ENCODE measurements around the gene INTS15.

INTS15 gene

GRCh38 chr7:6619961-6620360 is 30.1 kb downstream of the INTS15 start:
- TF ChIP-seq CTCF (IDR thresholded peaks at IDR 0.05; ENCODE audit: control insufficient read depth, extremely low read depth, insufficient read depth) = no peak
- no peak overlapping the region for H3K4me3 ChIP-seq (ENCODE audit: low read depth, low read length)
- no peak for DNase-seq (ENCODE audit: low read depth)

- no peak overlapping the region for H3K4me3 ChIP-seq (ENCODE audit: low read depth, low read length)
- DNase-seq (ENCODE audit: low read depth) = no peak
- TF ChIP-seq CTCF (IDR thresholded peaks at IDR 0.05; ENCODE audit: control insufficient read depth, extremely low read depth, insufficient read depth) = no peak
These were observed 31.6 kb downstream of the INTS15 start for GRCh38 chr7:6621195-6622133.

GRCh38 chr7:6622134-6622710 is 32.4 kb downstream of the INTS15 start:
- DNase-seq (ENCODE audit: low read depth) = no peak
- no peak overlapping the region for H3K4me3 ChIP-seq (ENCODE audit: low read depth, low read length)
- no peak for TF ChIP-seq CTCF (IDR thresholded peaks at IDR 0.05; ENCODE audit: control insufficient read depth, extremely low read depth, insufficient read depth)

- no peak overlapping the region for H3K4me3 ChIP-seq (ENCODE audit: low read depth, low read length)
- no peak for TF ChIP-seq CTCF (IDR thresholded peaks at IDR 0.05; ENCODE audit: control insufficient read depth, extremely low read depth, insufficient read depth)
- DNase-seq (ENCODE audit: low read depth) = no peak
These were observed 33.9 kb downstream of the INTS15 start for GRCh38 chr7:6623589-6624245.

GRCh38 chr7:6624246-6624611 is 34.4 kb downstream of the INTS15 start:
- no peak for DNase-seq (ENCODE audit: low read depth)
- H3K4me3 ChIP-seq (ENCODE audit: low read depth, low read length) = no peak overlapping the region
- no peak for TF ChIP-seq CTCF (IDR thresholded peaks at IDR 0.05; ENCODE audit: control insufficient read depth, extremely low read depth, insufficient read depth)

GRCh38 chr7:6628045-6628444 is 38.2 kb downstream of the INTS15 start:
- no peak overlapping the region for H3K4me3 ChIP-seq (ENCODE audit: low read depth, low read length)
- no peak for DNase-seq (ENCODE audit: low read depth)

More at GRCh38 chr7:6628045-6628444, 38.2 kb downstream of the INTS15 start:
- no peak for TF ChIP-seq CTCF (IDR thresholded peaks at IDR 0.05; ENCODE audit: control insufficient read depth, extremely low read depth, insufficient read depth)
